HL-60 (cell line): Measurements from ENCODE around the gene MRM1.

Source experiments
- DNase-seq, 2 experiments: peaks; one replicate each; pipeline ENCODE4 v3.0.0-alpha.2; 2010 to 2020; ENCODE audit warnings: low read depth in 1 of 2, low spot score in 1 of 2
- H3K27ac ChIP-seq: fragments of 250-450 bp; sonication (Bioruptor Pico); replicated peaks from 2 replicates; pipeline ENCODE4 v1.5.1; 2020; ENCODE audit warnings: mild to moderate bottlenecking, moderate library complexity
- H3K27me3 ChIP-seq: fragments of 250-450 bp; sonication (Bioruptor Pico); 2 replicates; pipeline ENCODE4 v1.5.1; 2021; ENCODE audit warnings: mild to moderate bottlenecking, moderate library complexity; ENCODE audit not compliant: insufficient read depth, poor library complexity, severe bottlenecking
- H3K4me3 ChIP-seq: replicated peaks from 2 replicates; pipeline ENCODE4 v1.5.1; 2011; ENCODE audit warnings: mild to moderate bottlenecking, control low read depth, low read length; ENCODE audit not compliant: insufficient read depth
- CTCF ChIP-seq: IDR thresholded peaks from one replicate; pipeline ENCODE4 v1.5.1; 2011; ENCODE audit warnings: low read length, control low read depth, inconsistent platforms; ENCODE audit not compliant: insufficient read depth
- GABPA ChIP-seq: IDR thresholded peaks from 2 replicates; pipeline ENCODE4 v1.6.1; 2012; ENCODE audit warnings: low read depth
- POLR2AphosphoS5 ChIP-seq: IDR thresholded peaks from 2 replicates; pipeline ENCODE4 v1.6.1; 2012; ENCODE audit warnings: low read depth
- REST ChIP-seq: IDR thresholded peaks from 2 replicates; pipeline ENCODE4 v1.6.1; 2012; ENCODE audit warnings: low read depth; ENCODE audit not compliant: insufficient replicate concordance
- SPI1 ChIP-seq: IDR thresholded peaks from 2 replicates; pipeline ENCODE4 v1.6.1; 2012; ENCODE audit warnings: low read depth, mild to moderate bottlenecking, borderline replicate concordance

MRM1 gene

GRCh38 chr17:36640346-36640745, 39.0 kb downstream of the MRM1 start:
- Histone ChIP-seq H3K27me3 (peaks cover 42% of the 10 kb centered on the region), H3K27ac (no peak overlapping the region), H3K4me3 (no peak overlapping the region)
- no peak for DNase-seq
- TF ChIP-seq GABPA, result no peak
- no peak for TF ChIP-seq POLR2AphosphoS5
- TF ChIP-seq CTCF, result no peak
- TF ChIP-seq REST, result no peak
- TF ChIP-seq SPI1, result no peak

- DNase-seq, result no peak
- H3K27ac ChIP-seq, result no peak overlapping the region
- H3K27me3 ChIP-seq, result peaks cover 42% of the 10 kb centered on the region
- H3K4me3 ChIP-seq, result no peak overlapping the region
- no peak for TF ChIP-seq SPI1
- no peak for TF ChIP-seq CTCF
- TF ChIP-seq GABPA, result no peak
- no peak for TF ChIP-seq POLR2AphosphoS5
These were observed 39.5 kb downstream of the MRM1 start for GRCh38 chr17:36640836-36641235.

GRCh38 chr17:36641331-36641876, 40.0 kb downstream of the MRM1 start:
- no peak for TF ChIP-seq CTCF
- no peak for TF ChIP-seq GABPA
- TF ChIP-seq POLR2AphosphoS5, result no peak
- no peak for TF ChIP-seq SPI1
- no peak for TF ChIP-seq REST
- no peak overlapping the region for H3K4me3 ChIP-seq
- no peak overlapping the region for H3K27ac ChIP-seq
- H3K27me3 ChIP-seq, result peaks cover 42% of the 10 kb centered on the region
- no peak for DNase-seq
